NCI-H82 treated with DMSO at 0.1 percent for 48 hours (cell line): ENCODE results near the gene DHRS2.

Source experiments
- DNase-seq: peaks from one replicate; lab custom pipeline; 2025; ENCODE audit not compliant: unreplicated experiment; lab: John Stamatoyannopoulos, UW

DHRS2 gene

GRCh38 chr14:23612354-23612732 lies 23.8 kb upstream of the DHRS2 start:
- DNase-seq, result no peak

- DNase-seq, result no peak
Observed at GRCh38 chr14:23612802-23613201, 23.4 kb upstream of the DHRS2 start.

- DNase-seq, result no peak
Observed at GRCh38 chr14:23613242-23614070, 22.7 kb upstream of the DHRS2 start.

- no peak for DNase-seq
Observed at GRCh38 chr14:23614395-23614828, 21.8 kb upstream of the DHRS2 start.

- DNase-seq, result no peak
Observed at GRCh38 chr14:23615856-23616255, 20.3 kb upstream of the DHRS2 start.

GRCh38 chr14:23617539-23617938 lies 18.6 kb upstream of the DHRS2 start:
- no peak for DNase-seq

- DNase-seq, result no peak
Observed at GRCh38 chr14:23618415-23618988, 17.7 kb upstream of the DHRS2 start.

- no peak for DNase-seq
Observed at GRCh38 chr14:23620177-23620702, 15.9 kb upstream of the DHRS2 start.

GRCh38 chr14:23621204-23621931 lies 14.8 kb upstream of the DHRS2 start:
- no peak for DNase-seq

- DNase-seq, result no peak
Observed at GRCh38 chr14:23621932-23622730, 14.0 kb upstream of the DHRS2 start.

GRCh38 chr14:23622990-23623389 lies 13.2 kb upstream of the DHRS2 start:
- DNase-seq, result no peak

GRCh38 chr14:23623962-23624361 lies 12.2 kb upstream of the DHRS2 start:
- DNase-seq, result no peak

- no peak for DNase-seq
Observed at GRCh38 chr14:23624830-23625404, 11.2 kb upstream of the DHRS2 start.

GRCh38 chr14:23626946-23627345 lies 9.2 kb upstream of the DHRS2 start:
- DNase-seq, result no peak

- DNase-seq, result no peak
Observed at GRCh38 chr14:23627961-23628360, 8.2 kb upstream of the DHRS2 start.

GRCh38 chr14:23629204-23629603 lies 7.0 kb upstream of the DHRS2 start:
- DNase-seq, result no peak

- no peak for DNase-seq
Observed at GRCh38 chr14:23629832-23630396, 6.2 kb upstream of the DHRS2 start.

GRCh38 chr14:23630687-23631086 lies 5.5 kb upstream of the DHRS2 start:
- DNase-seq, result no peak

GRCh38 chr14:23631234-23631633 lies 4.9 kb upstream of the DHRS2 start:
- DNase-seq, result no peak
